GM13976 (cell line): Measurements from ENCODE around the gene ADSL.

Experiments
- DNase-seq: peaks from one replicate; pipeline ENCODE4 v3.0.0; 2012; ENCODE audit warnings: low spot score
- in situ Hi-C: fragments of 300-500 bp; cut with MboI; formaldehyde crosslinking; loops from one replicate; pipeline ENCODE4 v1.12.0; 2022; ENCODE audit warnings: low sequenced_read_pairs, mixed read lengths, inconsistent platforms; ENCODE audit not compliant: unreplicated experiment
- TF ChIP-seq, protein P1 (sequence below): IDR thresholded peaks from 2 replicates; pipeline ENCODE4 v1.5.1; 2012; ENCODE audit warnings: borderline replicate concordance, mild to moderate bottlenecking; ENCODE audit not compliant: insufficient read depth; ENCODE audit errors: extremely low read depth, missing control alignments, control extremely low read depth

Gene ADSL

DNA sequence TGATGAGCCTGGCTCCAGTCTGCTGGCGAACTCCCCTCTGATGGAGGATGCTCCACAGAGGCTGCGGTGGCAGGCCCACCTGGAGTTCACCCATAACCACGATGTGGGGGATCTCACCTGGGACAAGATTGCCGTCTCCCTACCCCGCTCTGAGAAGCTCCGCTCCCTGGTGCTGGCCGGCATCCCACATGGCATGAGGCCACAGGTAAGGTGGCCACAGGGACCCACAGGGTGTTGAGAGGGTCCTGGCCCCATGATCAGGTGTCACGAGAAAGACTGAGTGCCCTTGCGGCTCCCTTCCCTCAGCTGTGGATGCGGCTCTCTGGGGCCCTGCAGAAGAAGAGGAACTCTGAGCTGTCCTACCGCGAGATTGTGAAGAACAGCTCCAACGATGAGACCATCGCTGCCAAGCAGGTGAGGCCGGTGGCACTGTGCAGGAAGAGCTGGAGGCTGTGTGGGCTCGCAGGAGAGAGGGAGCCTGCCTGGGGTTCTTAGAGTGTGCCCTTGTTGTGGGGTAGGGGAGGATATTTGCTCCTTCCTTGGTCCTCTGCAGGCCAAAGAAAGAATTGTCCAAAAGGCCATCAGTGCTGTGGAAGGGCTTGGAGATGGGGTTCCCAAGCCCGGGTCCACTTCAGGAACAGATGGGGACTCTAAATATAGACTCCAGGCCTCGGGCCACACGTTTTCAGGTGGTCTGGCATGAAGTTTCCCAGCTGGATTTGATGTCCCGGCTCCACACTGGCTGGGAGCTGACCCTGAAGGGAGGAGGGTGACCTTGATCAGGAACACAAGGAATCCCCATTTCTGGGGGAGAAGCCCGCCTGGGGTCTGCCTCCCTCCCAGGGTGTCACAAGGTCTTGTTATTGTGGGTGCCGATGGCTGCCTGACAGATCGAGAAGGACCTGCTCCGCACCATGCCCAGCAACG lies 58.2 kb downstream of the ADSL start:
- DNase-seq: no peak
- TF ChIP-seq, protein P1, sequence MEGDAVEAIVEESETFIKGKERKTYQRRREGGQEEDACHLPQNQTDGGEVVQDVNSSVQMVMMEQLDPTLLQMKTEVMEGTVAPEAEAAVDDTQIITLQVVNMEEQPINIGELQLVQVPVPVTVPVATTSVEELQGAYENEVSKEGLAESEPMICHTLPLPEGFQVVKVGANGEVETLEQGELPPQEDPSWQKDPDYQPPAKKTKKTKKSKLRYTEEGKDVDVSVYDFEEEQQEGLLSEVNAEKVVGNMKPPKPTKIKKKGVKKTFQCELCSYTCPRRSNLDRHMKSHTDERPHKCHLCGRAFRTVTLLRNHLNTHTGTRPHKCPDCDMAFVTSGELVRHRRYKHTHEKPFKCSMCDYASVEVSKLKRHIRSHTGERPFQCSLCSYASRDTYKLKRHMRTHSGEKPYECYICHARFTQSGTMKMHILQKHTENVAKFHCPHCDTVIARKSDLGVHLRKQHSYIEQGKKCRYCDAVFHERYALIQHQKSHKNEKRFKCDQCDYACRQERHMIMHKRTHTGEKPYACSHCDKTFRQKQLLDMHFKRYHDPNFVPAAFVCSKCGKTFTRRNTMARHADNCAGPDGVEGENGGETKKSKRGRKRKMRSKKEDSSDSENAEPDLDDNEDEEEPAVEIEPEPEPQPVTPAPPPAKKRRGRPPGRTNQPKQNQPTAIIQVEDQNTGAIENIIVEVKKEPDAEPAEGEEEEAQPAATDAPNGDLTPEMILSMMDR: no peak
- in situ Hi-C loops: no loop called here

DNA sequence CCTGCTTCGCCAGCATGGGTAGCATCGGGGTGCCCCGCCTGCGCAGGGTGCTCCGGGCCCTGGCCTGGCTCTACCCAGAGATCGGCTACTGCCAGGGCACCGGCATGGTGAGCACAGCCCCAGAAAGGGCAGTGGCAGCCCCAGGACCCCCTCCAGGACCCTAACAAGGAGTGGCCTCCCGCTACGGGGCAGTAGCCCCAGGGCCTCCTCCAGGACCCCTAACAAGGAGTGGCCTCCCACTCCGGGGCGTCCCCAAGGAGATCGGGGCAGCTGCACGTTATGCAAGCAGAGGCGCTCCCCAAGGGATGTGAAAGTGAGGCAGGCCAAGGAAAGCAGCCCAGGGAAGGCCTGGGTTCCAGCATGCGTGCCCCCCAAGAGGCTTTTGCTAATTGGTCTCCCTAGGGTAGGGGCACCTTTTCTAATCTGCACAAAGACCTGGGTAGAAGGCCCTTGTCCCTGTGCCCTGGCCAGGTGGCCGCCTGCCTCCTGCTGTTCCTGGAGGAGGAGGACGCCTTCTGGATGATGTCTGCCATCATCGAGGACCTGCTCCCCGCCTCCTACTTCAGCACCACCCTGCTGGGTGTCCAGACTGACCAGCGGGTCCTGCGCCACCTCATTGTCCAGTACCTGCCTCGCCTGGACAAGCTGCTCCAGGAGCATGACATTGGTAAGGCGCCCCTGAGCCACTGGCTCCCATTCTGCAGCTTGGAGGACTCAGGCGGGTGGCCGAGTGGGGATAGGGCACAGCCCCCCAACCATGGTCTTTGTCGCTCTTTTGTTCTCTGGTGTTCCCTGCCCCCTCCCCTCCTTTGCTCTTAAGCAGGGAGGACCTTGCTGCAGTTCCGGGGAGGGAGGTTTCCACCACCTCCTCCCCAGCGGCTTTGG lies 59.1 kb downstream of the ADSL start:
- TF ChIP-seq, protein P1: no peak
- DNase-seq: no peak
- in situ Hi-C loops: no loop called here

DNA sequence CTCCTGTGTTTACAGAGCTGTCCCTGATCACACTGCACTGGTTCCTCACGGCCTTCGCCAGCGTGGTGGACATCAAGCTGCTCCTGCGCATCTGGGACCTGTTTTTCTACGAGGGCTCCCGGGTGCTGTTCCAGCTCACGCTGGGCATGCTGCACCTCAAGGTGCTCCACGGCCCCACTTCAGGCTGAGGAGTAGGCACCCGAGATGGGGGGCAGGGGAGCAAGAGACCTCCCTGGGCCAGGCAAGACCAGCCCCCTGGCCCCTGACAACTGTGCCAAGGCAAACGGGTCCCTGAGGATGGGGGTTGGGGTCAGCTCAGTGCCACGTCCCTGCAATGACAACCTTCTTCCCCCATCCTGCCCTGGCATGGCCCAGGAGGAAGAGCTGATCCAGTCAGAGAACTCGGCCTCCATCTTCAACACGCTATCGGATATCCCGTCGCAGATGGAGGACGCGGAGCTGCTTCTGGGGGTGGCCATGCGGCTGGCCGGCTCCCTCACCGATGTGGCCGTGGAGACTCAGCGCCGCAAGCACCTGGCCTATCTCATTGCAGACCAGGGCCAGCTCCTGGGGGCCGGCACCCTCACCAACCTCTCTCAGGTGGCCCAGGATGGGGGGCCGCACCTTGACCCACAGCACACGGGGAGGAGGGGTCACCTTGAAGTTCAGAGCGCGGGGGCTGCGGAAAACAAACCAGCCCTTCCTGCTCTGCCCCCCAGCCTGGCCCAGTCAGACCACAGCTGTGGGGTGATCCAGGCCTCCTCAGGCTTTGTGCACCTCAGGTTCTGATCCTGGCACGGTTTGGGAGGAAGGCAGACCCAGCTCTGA lies 60.0 kb downstream of the ADSL start:
- DNase-seq: no peak
- TF ChIP-seq, protein P1: no peak
- in situ Hi-C loops: no loop called here

DNA sequence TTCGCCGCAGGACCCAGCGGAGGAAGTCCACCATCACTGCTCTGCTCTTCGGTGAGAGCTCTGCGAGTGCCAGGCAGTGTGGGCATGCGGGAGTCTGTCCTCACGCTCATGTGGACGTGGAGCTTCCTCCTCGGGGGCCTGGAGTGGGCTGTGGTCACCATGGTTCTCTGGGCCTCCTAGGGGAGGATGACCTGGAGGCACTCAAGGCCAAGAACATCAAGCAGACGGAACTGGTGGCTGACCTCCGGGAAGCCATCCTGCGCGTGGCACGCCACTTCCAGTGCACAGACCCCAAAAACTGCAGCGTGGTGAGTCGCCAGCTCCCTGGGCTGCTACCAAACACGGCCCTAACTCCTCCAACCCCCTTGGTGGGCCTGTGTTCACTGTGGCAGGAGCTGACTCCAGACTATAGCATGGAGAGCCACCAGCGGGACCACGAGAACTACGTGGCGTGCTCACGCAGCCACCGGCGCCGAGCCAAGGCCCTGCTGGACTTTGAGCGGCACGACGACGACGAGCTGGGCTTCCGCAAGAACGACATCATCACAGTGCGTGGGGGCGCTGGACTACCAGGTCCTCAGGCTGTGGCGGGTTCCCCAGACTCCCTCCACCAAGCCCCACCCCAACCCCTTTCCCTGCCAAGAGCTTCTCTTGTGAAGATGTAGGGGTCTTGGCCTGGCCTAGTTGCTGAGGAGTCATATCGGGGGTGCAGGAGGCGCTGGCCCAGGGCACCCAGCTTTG lies 60.9 kb downstream of the ADSL start:
- TF ChIP-seq, protein P1: no peak
- DNase-seq: no peak
- in situ Hi-C loops: no loop called here

DNA sequence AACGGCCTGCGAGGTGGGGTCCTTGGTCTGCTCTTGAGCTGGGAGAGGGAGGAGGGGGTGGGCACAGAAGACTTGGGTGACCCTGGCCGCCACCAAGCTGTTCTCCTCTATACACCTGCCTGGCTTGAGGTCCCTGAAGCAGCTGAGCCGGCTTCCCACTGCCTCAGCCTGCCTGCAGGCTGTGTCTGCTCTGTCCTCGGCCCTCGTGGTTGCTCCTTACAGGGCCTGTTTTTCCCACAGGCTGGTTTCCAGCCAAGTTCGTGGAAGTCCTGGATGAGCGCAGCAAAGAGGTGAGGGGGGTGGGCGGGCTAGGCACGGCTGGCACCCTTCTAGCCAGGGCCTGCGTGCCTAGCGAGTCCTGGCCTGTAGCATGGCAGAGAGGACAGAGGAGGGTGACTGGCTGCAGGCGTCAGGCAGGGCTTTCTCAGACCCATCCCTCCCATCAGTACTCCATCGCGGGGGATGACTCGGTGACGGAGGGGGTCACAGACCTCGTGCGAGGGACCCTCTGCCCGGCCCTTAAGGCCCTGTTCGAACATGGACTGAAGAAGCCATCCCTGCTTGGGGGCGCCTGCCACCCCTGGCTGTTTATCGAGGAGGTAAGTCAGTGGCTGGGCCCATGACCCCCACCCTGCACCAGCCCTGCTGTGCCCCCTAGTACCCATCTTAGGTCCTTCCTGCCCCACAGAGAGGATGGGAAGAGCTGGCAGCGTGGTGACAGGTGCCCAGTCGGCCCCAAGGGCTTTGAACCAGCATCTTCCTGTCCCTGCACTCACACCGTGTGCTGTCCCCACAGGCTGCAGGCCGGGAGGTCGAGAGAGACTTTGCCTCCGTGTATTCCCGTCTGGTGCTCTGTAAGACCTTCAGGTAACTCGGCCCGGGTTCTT lies 61.8 kb downstream of the ADSL start:
- TF ChIP-seq, protein P1: no peak

More for the DNA sequence above, 61.8 kb downstream of the ADSL start:
- peak; percentile 31 for DNase-seq
- in situ Hi-C loops: no loop called here
